ENCODE measurements around the gene PPL. TPM values are rescaled to one million over a fixed set of nuclear protein-coding genes. Genes with fewer than 3 reads are reported as not detected.

The PPL gene
- total RNA-seq, 1 experiment from 2014 or later, result 3.5 TPM

DNA sequence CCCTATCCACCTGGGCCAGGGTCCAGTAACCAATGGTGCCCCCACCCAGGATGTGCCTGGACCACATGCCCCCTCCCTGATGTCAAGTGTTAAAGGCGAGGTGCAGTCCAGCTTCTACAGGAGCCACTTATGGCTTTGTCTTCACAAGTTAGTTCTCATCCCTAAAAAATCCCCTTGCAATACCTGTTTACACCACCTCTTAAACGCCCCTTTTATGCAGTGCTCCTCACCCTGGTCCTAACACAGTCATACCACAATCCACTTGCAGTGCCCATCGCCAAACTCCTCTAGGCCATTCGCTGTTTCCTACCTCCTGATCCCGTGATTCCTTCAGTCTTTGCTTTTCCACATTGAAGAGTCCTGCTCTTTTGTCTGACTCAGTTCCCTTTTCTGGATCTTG, 97.0 kb downstream of the PPL start:
- no peak for DNase-seq (ENCODE audit: extremely low read depth, low read depth)

DNA sequence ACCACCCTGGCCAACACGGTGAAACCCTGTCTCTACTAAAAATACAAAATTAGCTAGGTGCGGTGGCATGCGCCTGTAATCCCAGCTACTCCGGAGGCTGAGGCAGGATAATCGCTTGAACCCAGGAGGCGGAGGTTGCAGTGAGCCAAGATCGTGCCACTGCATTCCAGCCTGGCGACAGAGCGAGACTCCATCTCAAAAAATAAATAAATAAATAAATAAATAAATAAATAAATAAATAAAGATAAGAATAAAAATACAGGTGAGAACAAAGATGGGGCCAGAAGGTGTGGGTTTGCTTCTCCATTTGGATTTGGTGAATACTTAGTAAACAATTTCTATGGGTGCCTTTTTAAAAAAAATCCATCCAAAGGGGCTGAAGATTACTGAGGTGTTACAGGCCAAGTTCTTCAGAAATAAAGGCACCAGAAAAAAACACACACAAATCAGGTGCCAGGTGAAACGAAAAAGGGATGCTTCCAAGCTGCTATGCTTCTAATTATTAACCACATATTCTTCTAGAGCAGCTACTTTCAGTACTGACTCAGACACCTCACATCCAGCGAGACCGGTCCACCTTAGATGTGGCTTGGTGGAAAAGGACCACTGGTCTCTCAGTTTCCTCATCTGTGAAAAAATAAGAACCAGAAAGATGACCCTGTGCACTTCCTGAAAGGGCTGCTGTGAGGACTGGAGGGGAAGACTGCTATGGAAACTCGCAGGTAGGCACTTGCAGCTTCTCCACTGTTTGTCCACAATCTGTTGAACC, 99.0 kb downstream of the PPL start:
- no peak for DNase-seq (ENCODE audit: extremely low read depth, low read depth)

DNA sequence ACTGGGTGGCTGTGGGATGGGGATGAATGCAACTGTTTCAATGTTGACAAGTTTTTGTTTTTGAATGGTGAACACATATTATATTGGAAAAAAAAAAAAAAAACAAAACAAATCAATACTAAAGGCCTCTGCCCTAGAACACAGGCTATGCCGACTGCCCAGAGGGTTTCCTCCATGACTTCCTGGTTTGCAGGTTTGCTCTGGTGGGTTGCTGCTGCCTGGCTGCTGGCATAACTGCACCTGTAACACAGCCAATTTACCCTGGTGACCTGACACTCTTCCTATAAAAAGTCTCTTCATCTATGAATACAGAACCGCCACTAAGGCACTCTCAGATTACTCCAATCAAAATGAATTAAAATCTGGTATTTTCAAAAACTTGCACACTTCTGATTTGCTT, 100.2 kb downstream of the PPL start:
- no peak for DNase-seq (ENCODE audit: extremely low read depth, low read depth)

DNA sequence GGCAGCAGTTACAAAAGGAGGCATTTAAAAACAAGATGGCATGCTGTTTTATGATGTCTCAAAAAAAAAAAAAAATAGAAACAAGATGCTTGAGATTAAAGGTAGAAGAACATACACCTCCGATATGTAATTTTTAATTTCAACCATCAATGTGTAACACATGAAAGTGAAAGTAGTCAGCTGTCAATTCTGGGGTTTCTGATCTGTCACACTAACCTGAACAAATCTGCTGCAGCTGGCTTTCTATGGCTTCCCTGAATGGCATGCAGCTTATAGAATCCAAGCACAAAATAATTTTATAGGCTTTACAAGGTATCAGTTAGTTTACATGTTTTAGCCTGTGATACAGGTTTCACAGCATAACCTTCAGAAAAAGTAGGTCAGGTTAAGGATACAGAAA, 103.4 kb downstream of the PPL start:
- DNase-seq (ENCODE audit: extremely low read depth, low read depth), result no peak

DNA sequence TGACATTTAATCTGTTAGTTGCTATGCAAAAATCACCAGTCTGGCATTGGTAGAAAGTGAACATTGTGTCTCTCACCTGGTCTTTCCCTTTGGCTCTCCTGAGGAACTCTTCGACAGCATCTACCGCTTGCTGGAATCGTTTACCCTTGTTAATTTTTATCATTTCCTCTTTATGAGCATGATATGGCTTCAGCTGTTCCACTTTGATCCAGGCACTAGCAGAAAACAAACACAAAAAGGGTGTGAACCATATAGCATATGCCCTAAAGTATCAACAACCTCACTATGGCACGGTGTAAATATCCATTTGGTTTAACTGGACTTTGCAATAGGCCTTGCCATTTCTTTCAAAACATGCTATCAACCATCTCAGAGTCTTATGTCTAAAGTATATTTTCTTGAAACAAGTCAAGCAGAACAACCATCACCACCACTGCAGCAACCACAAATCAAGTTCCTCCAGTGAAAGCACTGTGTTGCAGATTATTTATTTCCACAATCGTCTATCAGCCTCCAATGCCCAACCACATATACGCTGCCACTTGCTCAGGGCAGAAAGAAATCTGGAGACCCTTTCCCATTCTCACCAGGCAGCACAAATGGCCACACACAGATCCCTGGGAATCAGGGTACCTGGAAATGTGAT, 104.1 kb downstream of the PPL start:
- no peak for DNase-seq (ENCODE audit: extremely low read depth, low read depth)

Other genes starting within 250 kb of the PPL start
- 5.5 and 7.8 TPM in 2 replicates for gene NUDT16L1, start 243.6 kb downstream of the PPL start, total RNA-seq (2014; rRNA removed; shearing (Covaris generic))
- 8.2 and 13.8 TPM in 2 replicates for gene ANKS3, start 202.9 kb downstream of the PPL start, total RNA-seq (2014; rRNA removed; shearing (Covaris generic))
- 0.15 and 0.26 TPM in 2 replicates for gene DNAAF8, start 202.6 kb downstream of the PPL start, total RNA-seq (2014; rRNA removed; shearing (Covaris generic))
- gene ZNF500, start 170.0 kb downstream of the PPL start, total RNA-seq (2014; rRNA removed; shearing (Covaris generic)), result 6.2 and 7.0 TPM in 2 replicates
- not detected in 2 replicates for gene SEPTIN12, start 148.8 kb downstream of the PPL start, total RNA-seq (2014; rRNA removed; shearing (Covaris generic))
- not detected in 2 replicates for gene SMIM22, start 141.8 kb downstream of the PPL start, total RNA-seq (2014; rRNA removed; shearing (Covaris generic))
- 5.3 and 9.5 TPM in 2 replicates for gene ROGDI, start 134.5 kb downstream of the PPL start, total RNA-seq (2014; rRNA removed; shearing (Covaris generic))
- 21.8 and 31.1 TPM in 2 replicates for gene GLYR1, start 89.9 kb downstream of the PPL start, total RNA-seq (2014; rRNA removed; shearing (Covaris generic))
- 25.2 and 27.1 TPM in 2 replicates for gene UBN1, start 89.7 kb downstream of the PPL start, total RNA-seq (2014; rRNA removed; shearing (Covaris generic))
- 0.02 and 0.12 TPM in 2 replicates for gene SEC14L5, start 21.2 kb upstream of the PPL start, total RNA-seq (2014; rRNA removed; shearing (Covaris generic))
- gene NAGPA, start 96.8 kb upstream of the PPL start, total RNA-seq (2014; rRNA removed; shearing (Covaris generic)), result 15.2 and 18.9 TPM in 2 replicates
- not detected in 2 replicates for gene C16orf89, start 128.8 kb upstream of the PPL start, total RNA-seq (2014; rRNA removed; shearing (Covaris generic))
- 21.6 and 22.0 TPM in 2 replicates for gene ALG1, start 134.7 kb upstream of the PPL start, total RNA-seq (2014; rRNA removed; shearing (Covaris generic))
- 22.8 and 23.1 TPM in 2 replicates for gene EEF2KMT, start 160.6 kb upstream of the PPL start, total RNA-seq (2014; rRNA removed; shearing (Covaris generic))

All from NCI-H460 (cell line).